Ishikawa (cell line): ENCODE data around the gene USP38.

Experiments
- CEBPB ChIP-seq: IDR thresholded peaks from 2 replicates; pipeline ENCODE4 v1.6.1; 2012
- CREB1 ChIP-seq: IDR thresholded peaks from 2 replicates; pipeline ENCODE4 v1.6.1; 2012; ENCODE audit warnings: low read depth
- EGR1 ChIP-seq: IDR thresholded peaks from 2 replicates; pipeline ENCODE4 v1.6.1; 2012
- EP300 ChIP-seq: IDR thresholded peaks from 2 replicates; pipeline ENCODE4 v1.6.1; 2012; ENCODE audit warnings: borderline replicate concordance
- FOXM1 ChIP-seq: IDR thresholded peaks from 2 replicates; pipeline ENCODE4 v1.6.1; 2012; ENCODE audit warnings: low read depth, borderline replicate concordance
- NFIC ChIP-seq: IDR thresholded peaks from 2 replicates; pipeline ENCODE4 v1.6.1; 2012
- RAD21 ChIP-seq: IDR thresholded peaks from 2 replicates; pipeline ENCODE4 v1.6.1; 2012; ENCODE audit warnings: low read depth
- TAF1 ChIP-seq: IDR thresholded peaks from 2 replicates; pipeline ENCODE4 v1.6.1; 2012; ENCODE audit warnings: low read depth, mild to moderate bottlenecking
- TEAD4 ChIP-seq: IDR thresholded peaks from 2 replicates; pipeline ENCODE4 v1.6.1; 2012
- YY1 ChIP-seq: IDR thresholded peaks from 2 replicates; pipeline ENCODE4 v1.6.1; 2012; ENCODE audit warnings: low read depth
- ZBTB7A ChIP-seq: IDR thresholded peaks from 2 replicates; pipeline ENCODE4 v1.6.1; 2012; ENCODE audit warnings: low read depth
- TF ChIP-seq, protein P1 (sequence below): IDR thresholded peaks from 2 replicates; pipeline ENCODE4 v1.6.1; 2012
- TF ChIP-seq, protein P2 (sequence below): IDR thresholded peaks from 2 replicates; pipeline ENCODE4 v1.6.1; 2012; ENCODE audit warnings: low read depth, mild to moderate bottlenecking
- TF ChIP-seq, protein P3 (sequence below): IDR thresholded peaks from 2 replicates; pipeline ENCODE4 v1.6.1; 2012

DNA sequence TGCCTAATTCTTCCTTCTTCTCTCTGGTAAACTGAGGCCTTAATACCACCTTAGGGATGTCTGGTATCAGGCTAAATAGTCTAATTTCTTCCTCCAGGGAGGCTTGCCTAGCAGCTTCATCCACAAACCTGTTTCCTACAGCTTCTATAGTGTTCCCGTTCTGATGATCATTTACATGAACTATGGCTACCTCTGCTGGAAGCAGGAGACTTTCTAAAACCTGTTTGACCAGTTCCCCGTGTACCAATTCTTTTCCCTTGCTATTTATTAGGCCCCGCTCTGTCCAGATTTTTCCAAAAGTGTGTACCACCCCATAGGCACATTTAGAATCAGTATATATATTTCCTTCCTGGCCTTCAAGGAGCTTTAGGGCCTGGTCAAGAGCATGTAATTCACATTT lies 5.8 kb upstream of the USP38 start:
- TF ChIP-seq FOXM1: no peak
- TF ChIP-seq EP300: no peak
- TF ChIP-seq, protein P1, sequence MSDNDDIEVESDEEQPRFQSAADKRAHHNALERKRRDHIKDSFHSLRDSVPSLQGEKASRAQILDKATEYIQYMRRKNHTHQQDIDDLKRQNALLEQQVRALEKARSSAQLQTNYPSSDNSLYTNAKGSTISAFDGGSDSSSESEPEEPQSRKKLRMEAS: no peak
- no peak for TF ChIP-seq EGR1
- no peak for TF ChIP-seq CREB1
- no peak for TF ChIP-seq NFIC
- TF ChIP-seq TAF1: no peak
- TF ChIP-seq, protein P2, sequence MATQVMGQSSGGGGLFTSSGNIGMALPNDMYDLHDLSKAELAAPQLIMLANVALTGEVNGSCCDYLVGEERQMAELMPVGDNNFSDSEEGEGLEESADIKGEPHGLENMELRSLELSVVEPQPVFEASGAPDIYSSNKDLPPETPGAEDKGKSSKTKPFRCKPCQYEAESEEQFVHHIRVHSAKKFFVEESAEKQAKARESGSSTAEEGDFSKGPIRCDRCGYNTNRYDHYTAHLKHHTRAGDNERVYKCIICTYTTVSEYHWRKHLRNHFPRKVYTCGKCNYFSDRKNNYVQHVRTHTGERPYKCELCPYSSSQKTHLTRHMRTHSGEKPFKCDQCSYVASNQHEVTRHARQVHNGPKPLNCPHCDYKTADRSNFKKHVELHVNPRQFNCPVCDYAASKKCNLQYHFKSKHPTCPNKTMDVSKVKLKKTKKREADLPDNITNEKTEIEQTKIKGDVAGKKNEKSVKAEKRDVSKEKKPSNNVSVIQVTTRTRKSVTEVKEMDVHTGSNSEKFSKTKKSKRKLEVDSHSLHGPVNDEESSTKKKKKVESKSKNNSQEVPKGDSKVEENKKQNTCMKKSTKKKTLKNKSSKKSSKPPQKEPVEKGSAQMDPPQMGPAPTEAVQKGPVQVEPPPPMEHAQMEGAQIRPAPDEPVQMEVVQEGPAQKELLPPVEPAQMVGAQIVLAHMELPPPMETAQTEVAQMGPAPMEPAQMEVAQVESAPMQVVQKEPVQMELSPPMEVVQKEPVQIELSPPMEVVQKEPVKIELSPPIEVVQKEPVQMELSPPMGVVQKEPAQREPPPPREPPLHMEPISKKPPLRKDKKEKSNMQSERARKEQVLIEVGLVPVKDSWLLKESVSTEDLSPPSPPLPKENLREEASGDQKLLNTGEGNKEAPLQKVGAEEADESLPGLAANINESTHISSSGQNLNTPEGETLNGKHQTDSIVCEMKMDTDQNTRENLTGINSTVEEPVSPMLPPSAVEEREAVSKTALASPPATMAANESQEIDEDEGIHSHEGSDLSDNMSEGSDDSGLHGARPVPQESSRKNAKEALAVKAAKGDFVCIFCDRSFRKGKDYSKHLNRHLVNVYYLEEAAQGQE: no peak
- TF ChIP-seq CEBPB: no peak
- TF ChIP-seq RAD21: peak; percentile 49
- 0 out of 2 replicates have a peak, but pooled peaks have one; percentile 28 for TF ChIP-seq YY1
- TF ChIP-seq, protein P3, sequence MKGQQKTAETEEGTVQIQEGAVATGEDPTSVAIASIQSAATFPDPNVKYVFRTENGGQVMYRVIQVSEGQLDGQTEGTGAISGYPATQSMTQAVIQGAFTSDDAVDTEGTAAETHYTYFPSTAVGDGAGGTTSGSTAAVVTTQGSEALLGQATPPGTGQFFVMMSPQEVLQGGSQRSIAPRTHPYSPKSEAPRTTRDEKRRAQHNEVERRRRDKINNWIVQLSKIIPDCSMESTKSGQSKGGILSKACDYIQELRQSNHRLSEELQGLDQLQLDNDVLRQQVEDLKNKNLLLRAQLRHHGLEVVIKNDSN: no peak
- TF ChIP-seq TEAD4: no peak
- TF ChIP-seq ZBTB7A: no peak
